CD4-positive, alpha-beta T cell treated with Interleukin-1 beta for 1 hour (primary cell): ENCODE results near the gene SORL1-AS1.

Source experiments
- DNase-seq, 2 donors: peaks; one replicate each; pipeline ENCODE4 v3.0.0-alpha.2; 2020 to 2022

Gene SORL1-AS1

DNA sequence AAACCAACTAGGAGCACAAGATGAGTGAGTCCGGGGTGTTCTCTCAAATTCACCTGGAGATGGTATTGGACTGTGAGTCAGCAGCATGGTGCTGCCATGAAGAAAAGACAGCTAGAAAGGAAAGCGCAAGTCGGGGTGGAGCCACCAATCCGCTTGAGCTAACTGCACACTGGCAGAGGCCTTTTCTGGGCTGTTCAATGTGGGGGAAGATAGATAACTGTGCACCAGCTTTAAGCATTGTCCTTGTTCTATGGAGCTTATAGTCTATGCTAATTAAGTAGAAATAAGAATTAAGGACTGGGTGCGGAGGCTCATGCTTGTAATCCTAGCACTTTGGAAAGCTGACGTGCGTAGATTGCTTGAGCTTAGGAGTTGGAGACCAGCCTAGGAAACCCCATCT is 21.9 kb upstream of the SORL1-AS1 start:
- DNase-seq: no peak

DNA sequence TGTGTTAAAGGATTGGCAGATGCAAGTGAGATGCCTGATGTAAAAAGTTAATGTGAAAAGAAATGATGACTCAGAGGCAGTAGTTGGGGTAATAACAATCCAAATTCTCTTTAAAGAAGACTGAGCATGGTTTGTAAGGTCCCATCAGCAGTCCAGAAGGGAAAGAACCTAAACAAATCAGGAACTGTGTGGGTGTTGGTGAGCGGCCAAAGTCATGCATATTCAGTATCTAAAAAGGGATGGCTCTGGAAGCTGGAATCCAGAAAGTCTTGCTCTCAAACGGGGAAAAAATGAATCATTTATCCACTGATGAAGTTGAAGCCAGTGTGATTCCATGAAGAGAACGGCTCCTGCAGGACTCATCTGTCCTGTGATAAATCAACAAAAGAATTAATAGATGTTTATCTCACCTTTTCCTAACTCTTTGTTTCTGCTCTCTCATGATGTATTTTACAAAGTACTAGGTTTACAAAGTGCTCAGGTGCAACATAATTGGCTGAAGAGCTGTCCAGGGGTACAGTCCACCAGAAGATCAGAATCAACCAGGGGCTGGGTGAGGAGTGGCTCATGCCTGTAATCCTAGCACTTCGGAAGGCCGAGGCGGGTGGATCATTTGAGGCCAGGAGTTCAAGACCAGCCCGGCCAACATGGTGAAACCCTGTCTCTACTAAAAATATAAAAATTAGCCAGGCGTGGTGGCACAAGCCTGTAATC is 20.5 kb upstream of the SORL1-AS1 start:
- no peak for DNase-seq

DNA sequence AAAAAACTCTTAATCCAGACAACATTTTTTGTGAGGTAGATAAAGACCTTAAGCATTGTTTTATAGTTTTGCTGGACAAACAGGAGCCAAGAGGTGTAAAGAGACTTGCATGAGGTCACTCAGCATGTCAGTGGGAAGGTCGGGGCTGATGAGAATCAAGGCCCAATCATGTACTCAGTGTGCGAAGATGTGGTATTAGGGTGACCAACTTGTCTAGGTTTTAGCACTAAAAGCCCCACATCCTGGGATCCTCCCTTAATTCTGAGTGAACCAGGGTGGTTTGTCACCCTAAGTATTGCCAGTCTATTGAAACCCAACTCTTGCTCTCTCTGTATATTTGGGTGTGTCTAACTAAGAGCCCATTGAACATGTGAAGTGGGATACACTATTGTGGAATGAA is 19.5 kb upstream of the SORL1-AS1 start:
- DNase-seq: no peak

DNA sequence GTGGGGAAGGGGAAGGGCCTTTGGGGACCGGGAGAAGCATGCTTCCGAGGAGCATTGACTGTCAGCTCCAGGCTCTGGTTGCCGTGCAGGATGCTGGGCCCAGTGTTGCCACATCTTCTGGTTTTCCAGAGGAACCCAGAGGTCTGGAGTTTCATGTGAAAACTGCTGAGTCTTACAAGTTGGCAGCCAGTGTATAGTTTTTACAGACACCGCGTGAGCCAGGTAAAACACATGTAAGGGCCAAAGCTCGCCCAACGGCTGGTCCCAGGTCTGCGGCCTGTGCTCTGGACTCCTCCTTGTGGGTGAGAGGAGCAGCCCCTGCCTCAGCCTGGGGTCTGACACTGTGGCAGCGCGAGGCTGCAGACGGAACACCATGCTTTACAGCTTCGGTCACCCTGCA is 18.4 kb upstream of the SORL1-AS1 start:
- no peak for DNase-seq

DNA sequence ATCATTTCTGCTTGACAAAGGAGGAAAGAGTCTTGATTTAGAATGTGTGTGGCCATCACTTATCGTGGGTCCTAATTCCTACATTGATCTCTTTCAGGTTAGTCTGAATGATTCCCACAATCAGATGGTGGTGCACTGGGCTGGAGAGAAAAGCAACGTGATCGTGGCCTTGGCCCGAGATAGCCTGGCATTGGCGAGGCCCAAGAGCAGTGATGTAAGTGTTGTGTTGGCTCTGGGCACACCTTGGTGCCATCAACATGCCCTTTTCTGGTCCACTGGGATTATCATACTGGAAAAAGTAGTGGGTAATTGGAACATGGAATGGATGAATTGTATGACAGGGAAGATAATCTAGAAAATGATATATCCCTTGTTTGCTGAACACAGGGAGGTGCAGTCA is 17.1 kb upstream of the SORL1-AS1 start:
- DNase-seq: no peak

GRCh38 chr11:121467965-121468364 is 15.2 kb upstream of the SORL1-AS1 start:
- peak; percentile 72 to 74 for DNase-seq

GRCh38 chr11:121467471-121467870 is 14.7 kb upstream of the SORL1-AS1 start:
- no peak for DNase-seq

DNA sequence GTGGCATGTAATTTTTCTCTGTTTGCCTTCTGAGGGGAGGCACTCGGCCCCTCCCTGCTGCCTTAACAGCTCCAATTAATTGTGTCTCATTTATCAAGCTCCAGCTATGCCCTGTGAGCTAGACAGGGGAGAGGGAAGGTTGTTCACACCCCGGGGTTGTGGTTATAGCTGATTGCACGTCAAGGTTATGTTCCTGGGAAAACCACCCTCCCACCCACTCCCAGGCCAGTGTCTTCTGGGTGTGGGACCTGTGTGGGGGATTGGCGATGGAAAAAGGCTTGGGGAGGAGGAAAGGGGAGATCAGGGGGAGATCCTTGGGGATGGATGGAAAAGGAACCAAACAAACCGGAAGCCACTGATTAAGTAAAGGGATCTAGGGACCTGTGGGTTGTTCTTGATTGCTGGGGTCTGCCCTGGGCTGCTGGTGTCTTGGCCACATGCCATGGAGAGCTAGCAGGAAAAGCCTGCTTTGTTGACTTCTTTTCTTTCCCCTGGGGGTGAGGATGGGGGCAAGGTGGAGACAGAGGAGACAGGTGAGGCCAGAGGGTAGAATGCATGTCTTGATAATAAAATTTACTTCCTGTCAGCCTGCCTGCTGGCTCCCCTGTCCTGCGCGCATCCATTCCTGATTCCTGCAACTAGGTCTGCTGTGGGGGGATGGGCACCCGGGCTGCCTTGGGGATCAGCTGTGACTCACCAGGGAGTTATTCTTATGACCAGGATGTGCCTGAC is 13.5 kb upstream of the SORL1-AS1 start:
- DNase-seq: no peak

DNA sequence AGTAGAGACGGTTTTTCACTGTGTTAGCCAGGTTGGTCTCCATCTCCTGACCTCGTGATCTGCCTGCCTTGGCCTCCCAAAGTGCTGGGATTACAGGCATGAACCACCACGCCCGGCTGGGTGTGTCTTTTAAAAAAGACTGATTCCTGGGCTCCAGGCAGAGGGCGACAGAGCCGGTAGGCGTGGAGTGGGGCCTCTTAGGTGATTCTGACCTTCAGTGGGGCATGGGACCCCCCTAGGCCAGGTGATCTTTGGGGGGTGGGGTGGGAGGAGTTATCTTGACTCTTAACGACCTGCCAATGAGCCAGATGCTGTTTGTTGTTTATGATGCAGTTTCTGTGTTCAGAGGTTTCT is 12.9 kb upstream of the SORL1-AS1 start:
- no peak for DNase-seq

GRCh38 chr11:121464352-121464946 is 11.7 kb upstream of the SORL1-AS1 start:
- DNase-seq: peak; percentile 58 to 64

DNA sequence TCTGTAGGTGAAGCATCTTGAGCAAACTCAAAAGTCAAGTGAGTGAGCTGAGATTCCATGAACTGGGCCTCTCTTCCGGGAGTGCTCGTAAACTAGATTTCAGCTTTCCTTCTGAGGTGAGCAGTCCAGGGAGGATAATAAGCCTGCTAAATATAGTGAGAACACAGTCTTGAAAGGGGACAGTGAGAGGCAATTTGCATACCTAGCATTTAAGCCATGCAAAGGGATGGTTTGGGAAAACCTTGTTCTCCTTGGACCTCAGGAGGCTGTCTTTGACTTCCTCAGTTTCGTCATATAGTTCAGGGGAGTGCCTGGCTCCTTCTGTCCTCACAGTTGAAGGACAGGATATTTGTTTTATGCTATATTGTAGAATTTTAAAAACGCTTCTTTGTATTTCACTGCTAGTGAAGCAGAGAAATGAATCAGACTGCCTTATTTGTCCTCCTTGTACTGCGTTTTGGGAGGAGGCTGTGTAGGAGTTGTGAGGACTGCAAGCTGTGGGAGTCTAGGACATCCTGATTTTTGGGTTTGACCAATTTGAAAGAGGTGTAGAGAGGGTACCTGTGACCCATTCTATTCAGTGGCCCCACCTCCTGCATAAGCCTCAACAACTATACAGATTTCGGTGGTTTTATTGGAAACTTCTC is 11.0 kb upstream of the SORL1-AS1 start:
- DNase-seq: no peak

DNA sequence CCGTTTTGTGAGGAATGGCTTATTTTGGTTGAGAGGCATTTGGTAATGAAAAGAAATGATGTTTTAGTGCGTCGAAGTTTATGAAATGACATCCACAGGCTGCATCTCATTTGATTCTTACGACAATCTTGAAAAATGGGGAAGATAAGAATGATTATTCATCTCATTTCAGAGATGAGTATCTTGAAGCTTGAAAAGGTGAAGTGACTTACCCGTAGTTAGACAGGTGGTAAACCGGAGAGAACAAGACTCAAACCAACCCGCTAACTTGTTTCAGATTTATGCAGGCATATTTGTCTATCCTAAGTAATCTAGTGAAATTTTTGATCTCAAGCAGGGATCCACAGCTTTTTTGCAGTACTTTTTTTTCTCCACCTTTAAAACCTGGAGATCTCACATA is 9.1 kb upstream of the SORL1-AS1 start:
- no peak for DNase-seq

DNA sequence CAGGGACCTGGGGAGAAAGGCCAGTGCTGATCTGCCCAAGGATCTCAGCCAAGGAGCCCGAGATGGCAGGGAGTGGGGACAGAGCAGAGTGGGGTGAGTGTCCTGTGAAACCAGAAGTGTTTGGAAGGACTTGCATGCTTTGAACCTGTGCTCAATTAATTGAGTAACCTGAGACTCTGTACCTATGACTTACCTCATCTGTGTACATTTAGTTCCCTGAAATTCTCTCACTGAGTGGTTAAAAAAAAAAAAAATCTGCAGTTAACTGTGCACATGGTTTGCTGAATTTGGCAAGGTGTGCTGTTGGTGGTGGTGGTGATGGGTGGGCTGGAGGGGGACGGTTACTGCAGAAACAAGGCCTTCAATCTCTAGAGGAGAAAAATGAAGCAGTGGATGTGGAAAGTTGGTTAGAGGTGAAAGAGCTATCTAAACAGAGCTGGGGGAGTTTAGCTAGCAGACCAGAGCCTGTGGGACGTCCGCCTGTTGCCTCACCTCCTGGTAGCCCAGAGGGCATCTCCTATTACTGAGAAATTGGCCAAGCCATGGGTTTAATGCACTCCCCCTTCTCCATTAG is 8.3 kb upstream of the SORL1-AS1 start:
- no peak for DNase-seq

GRCh38 chr11:121459413-121460017 is 6.7 kb upstream of the SORL1-AS1 start:
- DNase-seq: peak in 1 of 2 donors; percentile 53

GRCh38 chr11:121458551-121458950 is 5.8 kb upstream of the SORL1-AS1 start:
- no peak for DNase-seq

DNA sequence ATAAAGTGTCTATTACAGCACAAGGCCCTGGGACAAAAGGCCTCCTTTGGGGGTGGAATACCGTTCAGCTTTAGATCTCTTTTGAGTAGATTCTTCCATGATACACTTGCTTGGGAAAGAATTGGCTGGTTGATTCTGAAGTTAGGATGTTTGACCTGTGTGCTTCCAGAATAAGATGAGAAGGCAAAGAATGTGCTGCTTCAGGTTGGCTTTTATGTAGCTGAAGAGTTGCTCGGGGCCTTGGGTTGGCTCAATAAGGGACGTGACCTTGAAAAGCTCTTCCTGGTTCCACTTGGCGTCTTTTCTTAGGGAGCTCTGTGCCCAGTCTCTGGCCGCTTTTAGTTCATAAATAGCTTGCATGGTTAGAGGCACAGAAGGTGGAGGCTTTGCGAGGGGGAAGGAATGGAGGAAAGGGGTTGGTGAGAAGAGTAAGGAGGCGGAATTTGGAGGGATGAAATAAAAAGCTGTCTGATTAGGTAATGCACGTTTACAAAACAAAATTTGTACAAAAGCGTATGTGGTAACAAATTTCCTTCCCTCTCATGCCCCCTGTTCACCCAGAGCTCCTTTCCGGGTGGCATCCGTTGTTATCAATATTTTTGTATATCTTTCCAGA is 4.2 kb upstream of the SORL1-AS1 start:
- no peak for DNase-seq

DNA sequence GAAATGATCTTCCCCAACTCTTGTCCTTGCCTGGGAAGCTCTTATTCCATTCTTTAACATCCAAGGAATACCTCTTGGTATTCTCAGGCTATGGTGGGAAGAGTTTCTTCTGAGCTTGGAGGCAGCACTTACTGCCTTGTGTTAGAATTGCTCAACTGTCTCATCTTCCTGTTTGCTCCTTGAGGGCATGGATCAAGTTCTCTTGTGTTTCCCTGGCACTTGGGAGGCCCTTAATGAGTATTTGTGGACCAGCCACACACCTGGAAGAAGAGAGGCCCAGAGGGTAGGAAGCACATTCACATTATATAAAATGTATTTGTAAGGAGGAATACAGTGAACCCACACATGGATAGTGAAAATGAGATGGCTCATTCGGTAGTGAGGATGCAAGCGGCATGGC is 3.4 kb upstream of the SORL1-AS1 start:
- no peak for DNase-seq

GRCh38 chr11:121455115-121455514 is 2.3 kb upstream of the SORL1-AS1 start:
- no peak for DNase-seq

DNA sequence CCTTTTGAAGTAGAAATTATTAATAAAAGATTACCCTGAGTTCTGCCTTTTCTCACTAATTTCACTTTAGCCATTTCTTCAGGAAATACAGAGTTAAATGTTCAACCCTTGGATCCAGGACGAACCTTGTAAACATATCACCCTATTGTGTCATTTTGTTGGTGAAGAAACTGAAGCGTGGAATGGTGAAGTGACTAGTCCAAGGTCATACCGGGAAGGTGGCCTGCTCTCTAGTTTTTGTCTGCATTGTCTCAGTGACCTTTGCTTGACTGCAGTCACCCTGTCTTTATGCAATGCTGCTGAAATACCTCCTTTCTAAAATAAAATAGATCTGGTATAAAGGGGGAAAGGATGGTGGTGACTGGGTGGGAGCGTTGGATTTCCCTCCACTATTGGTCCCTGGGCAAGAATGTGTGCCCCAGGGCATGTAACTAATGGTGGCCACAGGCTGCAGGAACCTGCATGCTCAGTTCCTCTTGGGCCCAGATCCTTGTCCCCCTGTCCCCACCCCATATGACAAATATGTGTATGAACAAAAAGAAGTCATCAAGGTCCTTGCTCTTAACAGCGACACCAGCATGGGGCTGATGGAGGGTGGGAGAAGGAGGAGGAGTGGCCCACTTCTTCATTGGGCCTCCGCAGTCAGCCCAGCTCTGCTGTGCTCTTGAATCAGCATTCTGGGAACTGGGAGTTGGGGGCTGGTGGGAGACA is 977 bp upstream of the SORL1-AS1 start:
- no peak for DNase-seq

GRCh38 chr11:121451986-121452608 is 670 bp downstream of the SORL1-AS1 start, which contains the start of gene SORL1:
Gene SORL1 (plus strand): TSS chr11:121452314. CDS start chr11:121452332, 18 bp downstream.
- DNase-seq: peak; percentile 75
